Neural progenitor cell (in vitro differentiated cells): Measurements from ENCODE around the gene HEXIM2. TPM values are rescaled to one million over a fixed set of nuclear protein-coding genes. Genes with fewer than 3 reads are reported as not detected.
"Not testable (repeated sequence)": the region's sequence is repeated elsewhere in the genome, so short reads cannot be mapped to it uniquely, and the experiment has no call there.

ENCODE experiments used
- DNase-seq: peaks from one replicate; pipeline ENCODE4 v3.0.0-alpha.2; 2016; ENCODE audit warnings: low spot score
- H2AFZ ChIP-seq: fragments of 200-600 bp; sonication (generic); replicated peaks from 2 replicates; pipeline ENCODE4 v1.6.1; 2016; ENCODE audit warnings: antibody characterized with exemption
- H3F3A ChIP-seq: fragments of 200-600 bp; sonication (generic); 2 replicates; pipeline ENCODE4 v1.6.1; 2016; ENCODE audit warnings: antibody characterized with exemption, low read depth
- H3K27ac ChIP-seq: fragments of 200-600 bp; sonication (generic); 2 replicates; pipeline ENCODE4 v1.5.1; 2016; ENCODE audit warnings: mild to moderate bottlenecking
- H3K27me3 ChIP-seq: fragments of 200-600 bp; sonication (generic); 2 replicates; pipeline ENCODE4 v1.6.1; 2016; ENCODE audit warnings: mild to moderate bottlenecking, moderate library complexity
- H3K36me3 ChIP-seq: fragments of 200-600 bp; sonication (generic); 2 replicates; pipeline ENCODE4 v1.5.1; 2016
- H3K4me1 ChIP-seq: fragments of 200-600 bp; sonication (generic); 2 replicates; pipeline ENCODE4 v1.6.1; 2016; ENCODE audit warnings: mixed run types
- H3K4me2 ChIP-seq: fragments of 200-600 bp; sonication (generic); 2 replicates; pipeline ENCODE4 v1.6.1; 2016
- H3K4me3 ChIP-seq: fragments of 200-600 bp; sonication (generic); 2 replicates; pipeline ENCODE4 v1.5.1; 2016
- H3K79me2 ChIP-seq: fragments of 200-600 bp; sonication (generic); 2 replicates; pipeline ENCODE4 v1.6.1; 2016; ENCODE audit warnings: low read depth
- H3K9ac ChIP-seq: fragments of 200-600 bp; sonication (generic); 2 replicates; pipeline ENCODE4 v1.6.1; 2016
- H3K9me3 ChIP-seq: fragments of 200-600 bp; sonication (generic); 2 replicates; pipeline ENCODE4 v1.5.1; 2016; ENCODE audit warnings: low read depth
- H4K20me1 ChIP-seq: fragments of 200-600 bp; sonication (generic); 2 replicates; pipeline ENCODE4 v1.6.1; 2016; ENCODE audit warnings: low read depth
- H3K27ac Mint-ChIP-seq: 3 replicates; pipeline ENCODE4 v1.8.0; 2021; ENCODE audit warnings: mixed read lengths
- H3K27me3 Mint-ChIP-seq: 2 replicates; pipeline ENCODE4 v1.8.0; 2022; ENCODE audit warnings: low read depth, mild to moderate bottlenecking, inconsistent platforms, moderate library complexity, mixed read lengths; ENCODE audit not compliant: insufficient read depth
- H3K36me3 Mint-ChIP-seq: 3 replicates; pipeline ENCODE4 v1.8.0; 2021; ENCODE audit warnings: mixed read lengths
- H3K4me1 Mint-ChIP-seq: 3 replicates; pipeline ENCODE4 v1.8.0; 2021; ENCODE audit warnings: mixed read lengths
- H3K4me3 Mint-ChIP-seq: 3 replicates; pipeline ENCODE4 v1.8.0; 2021; ENCODE audit warnings: mild to moderate bottlenecking, moderate library complexity, mixed read lengths
- H3K9me3 Mint-ChIP-seq: 3 replicates; pipeline ENCODE4 v1.8.0; 2020; ENCODE audit warnings: mixed read lengths
- CTCF ChIP-seq: fragments of 200-600 bp; sonication (generic); IDR thresholded peaks from 2 replicates; pipeline ENCODE4 v1.5.1; 2017; ENCODE audit warnings: antibody characterized with exemption, mild to moderate bottlenecking
- EZH2 ChIP-seq: fragments of 200-600 bp; sonication (generic); IDR thresholded peaks from 2 replicates; pipeline ENCODE4 v1.6.1; 2017; ENCODE audit warnings: antibody characterized with exemption, mild to moderate bottlenecking, moderate library complexity
- EZH2phosphoT487 ChIP-seq: fragments of 200-600 bp; sonication (generic); IDR thresholded peaks from 2 replicates; pipeline ENCODE4 v1.6.1; 2017; ENCODE audit warnings: antibody characterized with exemption
- total RNA-seq: library from RNA; depleted of rRNA; stranded (reverse); fragments of >200 nt; gene quantifications from 2 replicates; pipeline ENCODE4 v1.2.3, GENCODE V29; 2015; ENCODE audit warnings: low replicate concordance

The HEXIM2 gene
- total RNA-seq, 1 donor from 2014 or later, result 4.6 TPM

GRCh38 chr17:45123076-45123770 is 38.5 kb upstream of the HEXIM2 start:
- no peaks in the 10 kb centered on the region for H3K79me2 ChIP-seq
- H3K27me3 ChIP-seq, result no peaks in the 10 kb centered on the region
- peaks cover 11% of the 10 kb centered on the region for H3K4me1 ChIP-seq
- Mint-ChIP-seq H3K27ac (peak overlapping the region; percentile 80), H3K27me3 (peaks cover 7% of the 10 kb centered on the region), H3K4me3 (no peak overlapping the region), H3K4me1 (peaks cover 22% of the 10 kb centered on the region), H3K36me3 (no peaks in the 10 kb centered on the region), H3K9me3 (no peaks in the 10 kb centered on the region)
- H3K4me2 ChIP-seq, result no peak overlapping the region
- H3K27ac ChIP-seq, result no peak overlapping the region
- H3K36me3 ChIP-seq, result no peaks in the 10 kb centered on the region
- TF ChIP-seq CTCF (no peak), EZH2 (no peak), EZH2phosphoT487 (no peak)
- no peaks in the 10 kb centered on the region for H4K20me1 ChIP-seq
- no peak overlapping the region for H2AFZ ChIP-seq
- no peak overlapping the region for H3K4me3 ChIP-seq
- no peak for DNase-seq
- H3K9me3 ChIP-seq, result no peaks in the 10 kb centered on the region
- H3K9ac ChIP-seq, result no peak overlapping the region
- H3F3A ChIP-seq, result peaks cover 5% of the 10 kb centered on the region

GRCh38 chr17:45123930-45124796 is 37.5 kb upstream of the HEXIM2 start:
- Histone ChIP-seq H3K4me3 (no peak overlapping the region), H3K9me3 (no peaks in the 10 kb centered on the region), H3K79me2 (no peaks in the 10 kb centered on the region), H3K4me1 (peaks cover 11% of the 10 kb centered on the region), H3F3A (peaks cover 9% of the 10 kb centered on the region), H3K4me2 (no peak overlapping the region), H3K27ac (no peak overlapping the region), H3K36me3 (no peaks in the 10 kb centered on the region), H2AFZ (no peak overlapping the region), H3K9ac (no peak overlapping the region), H4K20me1 (no peaks in the 10 kb centered on the region), H3K27me3 (no peaks in the 10 kb centered on the region)
- H3K4me1 Mint-ChIP-seq, result peaks cover 22% of the 10 kb centered on the region
- TF ChIP-seq CTCF (no peak), EZH2 (no peak), EZH2phosphoT487 (no peak)
- H3K27me3 Mint-ChIP-seq, result peaks cover 7% of the 10 kb centered on the region
- no peak for DNase-seq
- no peak overlapping the region for H3K4me3 Mint-ChIP-seq
- no peak overlapping the region for H3K27ac Mint-ChIP-seq
- H3K36me3 Mint-ChIP-seq, result no peaks in the 10 kb centered on the region
- no peaks in the 10 kb centered on the region for H3K9me3 Mint-ChIP-seq

- not testable (repeated sequence) for H3K4me2 ChIP-seq
These were observed 36.9 kb upstream of the HEXIM2 start for GRCh38 chr17:45124797-45125122.

DNA sequence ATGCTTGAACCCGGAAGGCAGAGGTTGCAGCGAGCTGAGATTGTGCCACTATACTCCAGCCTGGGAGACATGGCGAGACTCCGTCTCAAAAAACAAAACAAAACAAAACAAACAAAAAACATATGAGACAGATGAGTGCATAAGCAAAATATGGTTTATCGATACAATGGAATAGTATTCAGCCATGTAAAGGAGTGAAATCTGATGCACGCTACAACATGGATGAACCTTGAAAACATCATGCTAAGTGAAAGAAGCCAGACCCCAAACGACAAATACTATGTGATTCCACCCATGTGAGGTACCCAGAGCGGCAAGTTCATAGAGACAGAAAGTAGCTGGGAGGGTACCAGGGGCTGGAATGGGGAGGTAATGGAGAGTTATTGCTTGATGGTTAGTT is 36.2 kb upstream of the HEXIM2 start:
- Mint-ChIP-seq H3K27ac (no peak overlapping the region), H3K27me3 (peaks cover 8% of the 10 kb centered on the region), H3K9me3 (no peaks in the 10 kb centered on the region), H3K36me3 (no peaks in the 10 kb centered on the region), H3K4me1 (peaks cover 29% of the 10 kb centered on the region), H3K4me3 (peak overlapping the region; percentile 25)
- Histone ChIP-seq H3K4me3 (no peak overlapping the region), H2AFZ (no peak overlapping the region), H3K4me2 (no peak overlapping the region), H3K36me3 (no peaks in the 10 kb centered on the region), H3F3A (peaks cover 13% of the 10 kb centered on the region), H3K27me3 (no peaks in the 10 kb centered on the region), H4K20me1 (no peaks in the 10 kb centered on the region), H3K9me3 (no peaks in the 10 kb centered on the region), H3K79me2 (no peaks in the 10 kb centered on the region), H3K27ac (no peak overlapping the region), H3K9ac (no peak overlapping the region), H3K4me1 (peaks cover 11% of the 10 kb centered on the region)
- no peak for DNase-seq
- TF ChIP-seq CTCF (no peak), EZH2 (no peak), EZH2phosphoT487 (no peak)

More at GRCh38 chr17:45124797-45125122, 36.9 kb upstream of the HEXIM2 start:
- not testable (repeated sequence) for H3K9me3 Mint-ChIP-seq, DNase-seq, H3K27ac ChIP-seq, H3K27ac Mint-ChIP-seq, H3K27me3 ChIP-seq, H3K9ac ChIP-seq, H3K36me3 ChIP-seq, H3K27me3 Mint-ChIP-seq, H4K20me1 ChIP-seq, H2AFZ ChIP-seq, H3K36me3 Mint-ChIP-seq, H3K4me3 Mint-ChIP-seq, H3K9me3 ChIP-seq, H3K4me3 ChIP-seq, H3K79me2 ChIP-seq
- H3K4me1 Mint-ChIP-seq, result peaks cover 28% of the 10 kb centered on the region
- peaks cover 13% of the 10 kb centered on the region for H3F3A ChIP-seq
- H3K4me1 ChIP-seq, result peaks cover 11% of the 10 kb centered on the region
